K562 (cell line): ENCODE results near the gene OFD1. TPM values are rescaled to one million over a fixed set of nuclear protein-coding genes. Genes with fewer than 3 reads are reported as not detected.

Experiments used
- ASH1L ChIP-seq: fragments of 450-650 bp; IDR thresholded peaks from 2 replicates; pipeline ENCODE4 v1.6.1; 2018; ENCODE audit warnings: borderline replicate concordance, mild to moderate bottlenecking, low read depth; ENCODE audit not compliant: partially characterized antibody
- ATF1 ChIP-seq, 2 experiments: fragments of 450-650 bp in 1 of 2; IDR thresholded peaks; 2 replicates each; pipeline ENCODE4 v1.6.1; 2016; ENCODE audit warnings: missing compliant biosample characterization in 1 of 2, missing genetic modification characterization in 1 of 2
- CCNT2 ChIP-seq: IDR thresholded peaks from 2 replicates; pipeline ENCODE4 v1.6.1; 2011; ENCODE audit warnings: borderline replicate concordance, low read depth, mild to moderate bottlenecking, moderate library complexity, mixed read lengths, low read length; ENCODE audit not compliant: insufficient read length; ENCODE audit errors: extremely low read depth
- EGR1 ChIP-seq: fragments of 450-650 bp; conservative IDR thresholded peaks from 2 replicates; pipeline ENCODE4 v1.6.1; 2017; ENCODE audit warnings: mild to moderate bottlenecking
- ETS2 ChIP-seq: IDR thresholded peaks from 2 replicates; pipeline ENCODE4 v1.6.1; 2016; ENCODE audit warnings: borderline replicate concordance, missing genetic modification characterization, mild to moderate bottlenecking, moderate library complexity, missing compliant biosample characterization; ENCODE audit not compliant: poor library complexity, severe bottlenecking
- ETV5 ChIP-seq: sonication (generic); formaldehyde crosslinking; IDR thresholded peaks from 2 replicates; pipeline ENCODE4 v1.4.0; 2020; ENCODE audit warnings: low read depth, mild to moderate bottlenecking, missing genetic modification reagents
- FOXK2 ChIP-seq, 2 experiments: fragments of 450-650 bp; IDR thresholded peaks in 1 of 2; conservative IDR thresholded peaks in 1 of 2; 2 replicates each; pipeline ENCODE4 v1.6.1; 2016; ENCODE audit warnings: low read depth in 2 of 2, mild to moderate bottlenecking in 1 of 2
- PHF21A ChIP-seq: fragments of 450-650 bp; IDR thresholded peaks from 2 replicates; pipeline ENCODE4 v1.6.1; 2017; ENCODE audit warnings: low read depth, borderline replicate concordance
- PML ChIP-seq: IDR thresholded peaks from 2 replicates; pipeline ENCODE4 v1.6.1; 2012; ENCODE audit warnings: low read length, inconsistent platforms
- RBM15 ChIP-seq: fragments of 200-400 bp; formaldehyde crosslinking; IDR thresholded peaks from 2 replicates; pipeline ENCODE4 v1.6.1; 2018; ENCODE audit warnings: mild to moderate bottlenecking, low read length, moderate library complexity; ENCODE audit not compliant: insufficient read depth
- TAF15 ChIP-seq: fragments of 200-400 bp; formaldehyde crosslinking; IDR thresholded peaks from 2 replicates; pipeline ENCODE4 v1.6.1; 2017; ENCODE audit warnings: mild to moderate bottlenecking, low read depth, low read length, moderate library complexity
- TAF9B ChIP-seq: fragments of 450-650 bp; IDR thresholded peaks from 2 replicates; pipeline ENCODE4 v1.6.1; 2018; ENCODE audit warnings: mild to moderate bottlenecking; ENCODE audit not compliant: partially characterized antibody
- ZKSCAN3 ChIP-seq: fragments of 250-450 bp; sonication (Bioruptor Pico); IDR thresholded peaks from 2 replicates; pipeline ENCODE4 v1.4.0; 2020
- polyA plus RNA-seq, 8 experiments: library from polyadenylated mRNA; depleted of rRNA in 4 of 8; stranded (reverse) in 5 of 8; unstranded in 3 of 8; fragments of >200 nt; fragmentation: Nextera tagmentation in 2 of 8; fragmentation: Illumina TruSeq in 1 of 8; extraction: Ambion mirVana in 2 of 8; extraction: Trizol in 1 of 8; gene quantifications; 2 replicates each; pipeline versions ENCODE4 v1.2.1 to v1.2.3, GENCODE V29; 2011 to 2014; ENCODE audit warnings: inconsistent platforms in 1 of 8, missing spikeins in 1 of 8
- total RNA-seq, 7 experiments: library from RNA; depleted of rRNA in 6 of 7; stranded (reverse); fragments of >200 nt in 6 of 7; fragmentation: Illumina TruSeq in 2 of 7; extraction: Trizol in 2 of 7; gene quantifications; 2 replicates each; pipeline versions ENCODE4 v1.2.1 to v1.2.3, GENCODE V29; 2011 to 2021; ENCODE audit warnings: low replicate concordance in 1 of 7
- TF ChIP-seq, protein P1 (sequence below): sonication (generic); formaldehyde crosslinking; IDR thresholded peaks from 2 replicates; pipeline ENCODE4 v1.9.0; 2022; ENCODE audit warnings: mild to moderate bottlenecking, missing genetic modification reagents
- TF ChIP-seq, protein P2 (sequence below), 2 experiments: IDR thresholded peaks; 2 replicates each; pipeline ENCODE4 v1.6.1; 2012; ENCODE audit warnings: improper control_type of control experiment in 2 of 2, low read depth in 2 of 2, low read length in 2 of 2, borderline replicate concordance in 1 of 2
- TF ChIP-seq, protein P3 (sequence below): fragments of 200-800 bp; sonication (Bioruptor generic); IDR thresholded peaks from 2 replicates; pipeline ENCODE4 v1.6.1; 2017; ENCODE audit warnings: missing genetic modification characterization, missing compliant biosample characterization
- TF ChIP-seq, protein P4 (sequence below), 2 experiments: fragments of 450-650 bp; conservative IDR thresholded peaks; 2 replicates each; pipeline ENCODE4 v1.6.1; 2017; ENCODE audit warnings: mild to moderate bottlenecking in 2 of 2, moderate library complexity in 2 of 2
- TF ChIP-seq, protein P5 (sequence below), 2 experiments: IDR thresholded peaks; 2 replicates each; pipeline ENCODE4 v1.6.1; 2011; ENCODE audit warnings: borderline replicate concordance in 1 of 2, control low read depth in 1 of 2, low read depth in 1 of 2, low read length in 1 of 2, mild to moderate bottlenecking in 1 of 2, mixed read lengths in 1 of 2, moderate library complexity in 1 of 2; ENCODE audit not compliant: insufficient read depth in 1 of 2, insufficient read length in 1 of 2, poor library complexity in 1 of 2, severe bottlenecking in 1 of 2; ENCODE audit errors: extremely low read depth in 1 of 2

Gene OFD1
- total and polyA plus RNA-seq, 9 of the 15 experiments (the other 6 are each of a cell fraction or from before 2014, with no cell fraction given) = 22.0 to 49.1 (median 30.2) TPM

DNA sequence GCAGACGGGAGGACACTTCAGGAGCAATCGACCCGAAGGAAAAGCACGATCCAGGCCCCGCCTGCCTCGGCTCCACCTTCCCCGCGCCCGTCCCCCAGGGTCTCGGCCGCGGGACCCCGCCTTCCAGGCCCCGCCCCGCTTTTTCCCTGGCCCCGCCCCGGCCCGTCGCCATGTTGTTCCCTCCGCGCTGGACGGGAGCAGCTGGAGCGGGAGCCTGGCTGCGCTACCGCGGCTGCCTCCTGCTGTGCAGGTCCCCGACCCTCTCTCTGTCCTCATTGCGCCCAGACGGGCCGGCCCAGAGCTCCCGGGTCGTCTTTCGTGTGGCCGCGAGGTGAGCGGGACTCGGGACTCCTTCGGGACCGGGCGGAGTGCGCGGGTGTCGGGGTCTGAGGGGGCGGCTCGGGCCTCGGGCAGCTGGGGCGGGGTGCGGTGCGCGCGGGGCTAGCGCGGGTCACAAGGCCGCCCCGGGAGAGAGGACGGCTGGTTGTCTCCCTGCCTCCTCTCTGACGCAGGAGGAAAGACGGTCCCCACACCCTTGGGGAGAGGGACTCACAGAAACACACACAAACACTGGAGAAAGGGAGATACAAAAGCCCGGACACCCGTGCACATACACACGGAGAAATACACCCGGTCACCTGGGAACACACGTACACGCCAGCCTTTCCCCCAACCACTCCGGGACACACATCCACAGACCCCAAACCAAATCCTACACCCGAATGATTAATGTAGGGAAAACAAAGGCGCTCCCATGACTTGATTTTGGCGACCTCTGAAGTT lies 45.4 kb upstream of the OFD1 start, which contains the start of gene RAB9A (continued):
- TF ChIP-seq ASH1L (no peak), ZKSCAN3 (CRISPR knock-in tag) (no peak), ETV5 (CRISPR knock-in tag) (0 out of 2 replicates have a peak, but pooled peaks have one; percentile 19), EGR1 (peak; percentile 83), TAF15 (no peak), CCNT2 (peak; percentile 41), RBM15 (no peak), PML (peak; percentile 68; the same call in 1 of the 2 replicates), TAF9B (peak; percentile 25), PHF21A (no peak), ATF1 (CRISPR knock-in tag; IDR thresholded peaks at IDR 0.05) (no peak), ATF1 (tag; IDR thresholded peaks at IDR 0.05) (0 out of 2 replicates have a peak, but pooled peaks have one; percentile 3), ETS2 (tag) (no peak), FOXK2 (conservative IDR thresholded peaks at IDR 0.05 in 1 of 2, IDR thresholded peaks at IDR 0.05 in 1 of 2; ENCODE audit: low read depth in 2 of 2) (0 out of 4 replicates have a peak, but pooled peaks of 1 of the 2 experiments have one; percentile 26)
- TF ChIP-seq, protein P1, sequence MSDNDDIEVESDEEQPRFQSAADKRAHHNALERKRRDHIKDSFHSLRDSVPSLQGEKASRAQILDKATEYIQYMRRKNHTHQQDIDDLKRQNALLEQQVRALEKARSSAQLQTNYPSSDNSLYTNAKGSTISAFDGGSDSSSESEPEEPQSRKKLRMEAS (CRISPR knock-in tag) = no peak; the same call in 1 of the 2 replicates
- TF ChIP-seq, protein P2, sequence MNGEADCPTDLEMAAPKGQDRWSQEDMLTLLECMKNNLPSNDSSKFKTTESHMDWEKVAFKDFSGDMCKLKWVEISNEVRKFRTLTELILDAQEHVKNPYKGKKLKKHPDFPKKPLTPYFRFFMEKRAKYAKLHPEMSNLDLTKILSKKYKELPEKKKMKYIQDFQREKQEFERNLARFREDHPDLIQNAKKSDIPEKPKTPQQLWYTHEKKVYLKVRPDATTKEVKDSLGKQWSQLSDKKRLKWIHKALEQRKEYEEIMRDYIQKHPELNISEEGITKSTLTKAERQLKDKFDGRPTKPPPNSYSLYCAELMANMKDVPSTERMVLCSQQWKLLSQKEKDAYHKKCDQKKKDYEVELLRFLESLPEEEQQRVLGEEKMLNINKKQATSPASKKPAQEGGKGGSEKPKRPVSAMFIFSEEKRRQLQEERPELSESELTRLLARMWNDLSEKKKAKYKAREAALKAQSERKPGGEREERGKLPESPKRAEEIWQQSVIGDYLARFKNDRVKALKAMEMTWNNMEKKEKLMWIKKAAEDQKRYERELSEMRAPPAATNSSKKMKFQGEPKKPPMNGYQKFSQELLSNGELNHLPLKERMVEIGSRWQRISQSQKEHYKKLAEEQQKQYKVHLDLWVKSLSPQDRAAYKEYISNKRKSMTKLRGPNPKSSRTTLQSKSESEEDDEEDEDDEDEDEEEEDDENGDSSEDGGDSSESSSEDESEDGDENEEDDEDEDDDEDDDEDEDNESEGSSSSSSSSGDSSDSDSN (IDR thresholded peaks at IDR 0.05; ENCODE audit: borderline replicate concordance in 1 of 2, low read depth in 2 of 2, low read length in 2 of 2) = 0 out of 4 replicates have a peak, but pooled peaks of 1 of the 2 experiments have one; percentile 8
- TF ChIP-seq, protein P3, sequence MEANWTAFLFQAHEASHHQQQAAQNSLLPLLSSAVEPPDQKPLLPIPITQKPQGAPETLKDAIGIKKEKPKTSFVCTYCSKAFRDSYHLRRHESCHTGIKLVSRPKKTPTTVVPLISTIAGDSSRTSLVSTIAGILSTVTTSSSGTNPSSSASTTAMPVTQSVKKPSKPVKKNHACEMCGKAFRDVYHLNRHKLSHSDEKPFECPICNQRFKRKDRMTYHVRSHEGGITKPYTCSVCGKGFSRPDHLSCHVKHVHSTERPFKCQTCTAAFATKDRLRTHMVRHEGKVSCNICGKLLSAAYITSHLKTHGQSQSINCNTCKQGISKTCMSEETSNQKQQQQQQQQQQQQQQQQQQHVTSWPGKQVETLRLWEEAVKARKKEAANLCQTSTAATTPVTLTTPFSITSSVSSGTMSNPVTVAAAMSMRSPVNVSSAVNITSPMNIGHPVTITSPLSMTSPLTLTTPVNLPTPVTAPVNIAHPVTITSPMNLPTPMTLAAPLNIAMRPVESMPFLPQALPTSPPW (CRISPR knock-in tag) = peak; percentile 62
- TF ChIP-seq, protein P4, sequence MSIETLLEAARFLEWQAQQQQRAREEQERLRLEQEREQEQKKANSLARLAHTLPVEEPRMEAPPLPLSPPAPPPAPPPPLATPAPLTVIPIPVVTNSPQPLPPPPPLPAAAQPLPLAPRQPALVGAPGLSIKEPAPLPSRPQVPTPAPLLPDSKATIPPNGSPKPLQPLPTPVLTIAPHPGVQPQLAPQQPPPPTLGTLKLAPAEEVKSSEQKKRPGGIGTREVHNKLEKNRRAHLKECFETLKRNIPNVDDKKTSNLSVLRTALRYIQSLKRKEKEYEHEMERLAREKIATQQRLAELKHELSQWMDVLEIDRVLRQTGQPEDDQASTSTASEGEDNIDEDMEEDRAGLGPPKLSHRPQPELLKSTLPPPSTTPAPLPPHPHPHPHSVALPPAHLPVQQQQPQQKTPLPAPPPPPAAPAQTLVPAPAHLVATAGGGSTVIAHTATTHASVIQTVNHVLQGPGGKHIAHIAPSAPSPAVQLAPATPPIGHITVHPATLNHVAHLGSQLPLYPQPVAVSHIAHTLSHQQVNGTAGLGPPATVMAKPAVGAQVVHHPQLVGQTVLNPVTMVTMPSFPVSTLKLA (conservative IDR thresholded peaks at IDR 0.05) = peak in 1 of 2 experiments; percentile 62; a peak in 2 of 4 replicates
- TF ChIP-seq, protein P5, sequence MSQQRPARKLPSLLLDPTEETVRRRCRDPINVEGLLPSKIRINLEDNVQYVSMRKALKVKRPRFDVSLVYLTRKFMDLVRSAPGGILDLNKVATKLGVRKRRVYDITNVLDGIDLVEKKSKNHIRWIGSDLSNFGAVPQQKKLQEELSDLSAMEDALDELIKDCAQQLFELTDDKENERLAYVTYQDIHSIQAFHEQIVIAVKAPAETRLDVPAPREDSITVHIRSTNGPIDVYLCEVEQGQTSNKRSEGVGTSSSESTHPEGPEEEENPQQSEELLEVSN (IDR thresholded peaks at IDR 0.05; ENCODE audit: borderline replicate concordance in 1 of 2, extremely low read depth in 1 of 2, insufficient read depth in 1 of 2, insufficient read length in 1 of 2, low read depth in 1 of 2, low read length in 1 of 2, poor library complexity in 1 of 2, severe bottlenecking in 1 of 2) = peak in 1 of 2 experiments; percentile 6
